ENCODE measurements around the gene DOCK6. TPM values are rescaled to one million over a fixed set of nuclear protein-coding genes. Genes with fewer than 3 reads are reported as not detected.

The DOCK6 gene
- total RNA-seq, 1 donor from 2014 or later: 3.9 TPM

- DNase-seq (ENCODE audit: low spot score): no peak
- H3K4me1 Mint-ChIP-seq (ENCODE audit: low read depth): no peaks in the 10 kb centered on the region
- H3K27me3 Mint-ChIP-seq (ENCODE audit: low read depth): peaks cover 1% of the 10 kb centered on the region
- no peak overlapping the region for H3K27ac Mint-ChIP-seq
- H3K9me3 Mint-ChIP-seq: no peaks in the 10 kb centered on the region
- intact Hi-C loops (cut with micrococcal nuclease): no loop called here
- no peaks in the 10 kb centered on the region for H3K36me3 Mint-ChIP-seq (ENCODE audit: low read depth)
- H3K4me3 Mint-ChIP-seq (ENCODE audit: low read depth): no peak overlapping the region
Observed at GRCh38 chr19:11238781-11239376, 23.4 kb downstream of the DOCK6 start.

GRCh38 chr19:11238041-11238440, 24.3 kb downstream of the DOCK6 start:
- no peaks in the 10 kb centered on the region for H3K9me3 Mint-ChIP-seq
- H3K27ac Mint-ChIP-seq: no peak overlapping the region
- no peaks in the 10 kb centered on the region for H3K4me1 Mint-ChIP-seq (ENCODE audit: low read depth)
- H3K27me3 Mint-ChIP-seq (ENCODE audit: low read depth): no peaks in the 10 kb centered on the region
- H3K4me3 Mint-ChIP-seq (ENCODE audit: low read depth): no peak overlapping the region
- DNase-seq (ENCODE audit: low spot score): no peak
- no peaks in the 10 kb centered on the region for H3K36me3 Mint-ChIP-seq (ENCODE audit: low read depth)
- intact Hi-C loops (cut with micrococcal nuclease): no loop called here

GRCh38 chr19:11237321-11237720, 25.0 kb downstream of the DOCK6 start:
- H3K36me3 Mint-ChIP-seq (ENCODE audit: low read depth): no peaks in the 10 kb centered on the region
- intact Hi-C loops (cut with micrococcal nuclease): no loop called here

GRCh38 chr19:11236324-11237301, 25.7 kb downstream of the DOCK6 start:
- DNase-seq (ENCODE audit: low spot score): no peak
- Mint-ChIP-seq H3K36me3 (ENCODE audit: low read depth) (no peaks in the 10 kb centered on the region), H3K27me3 (ENCODE audit: low read depth) (no peaks in the 10 kb centered on the region), H3K9me3 (no peaks in the 10 kb centered on the region), H3K27ac (no peak overlapping the region), H3K4me1 (ENCODE audit: low read depth) (no peaks in the 10 kb centered on the region), H3K4me3 (ENCODE audit: low read depth) (no peak overlapping the region)
- intact Hi-C loops (cut with micrococcal nuclease): no loop called here

More at GRCh38 chr19:11237321-11237720, 25.0 kb downstream of the DOCK6 start:
- H3K9me3 Mint-ChIP-seq: no peaks in the 10 kb centered on the region
- no peak overlapping the region for H3K4me3 Mint-ChIP-seq (ENCODE audit: low read depth)
- no peaks in the 10 kb centered on the region for H3K27me3 Mint-ChIP-seq (ENCODE audit: low read depth)
- no peak overlapping the region for H3K27ac Mint-ChIP-seq
- no peaks in the 10 kb centered on the region for H3K4me1 Mint-ChIP-seq (ENCODE audit: low read depth)
- DNase-seq (ENCODE audit: low spot score): no peak

GRCh38 chr19:11234486-11235075, 27.7 kb downstream of the DOCK6 start:
- intact Hi-C loops (cut with micrococcal nuclease): no loop called here
- H3K27ac Mint-ChIP-seq: no peak overlapping the region
- H3K4me1 Mint-ChIP-seq (ENCODE audit: low read depth): no peaks in the 10 kb centered on the region
- H3K9me3 Mint-ChIP-seq: no peaks in the 10 kb centered on the region
- no peak overlapping the region for H3K4me3 Mint-ChIP-seq (ENCODE audit: low read depth)
- H3K27me3 Mint-ChIP-seq (ENCODE audit: low read depth): no peaks in the 10 kb centered on the region
- no peak for DNase-seq (ENCODE audit: low spot score)
- H3K36me3 Mint-ChIP-seq (ENCODE audit: low read depth): no peaks in the 10 kb centered on the region

GRCh38 chr19:11233073-11233472, 29.3 kb downstream of the DOCK6 start:
- Mint-ChIP-seq H3K4me1 (ENCODE audit: low read depth) (no peaks in the 10 kb centered on the region), H3K4me3 (ENCODE audit: low read depth) (no peak overlapping the region), H3K36me3 (ENCODE audit: low read depth) (no peaks in the 10 kb centered on the region), H3K9me3 (no peaks in the 10 kb centered on the region), H3K27ac (no peak overlapping the region), H3K27me3 (ENCODE audit: low read depth) (no peaks in the 10 kb centered on the region)
- no peak for DNase-seq (ENCODE audit: low spot score)
- intact Hi-C loops (cut with micrococcal nuclease): no loop called here

GRCh38 chr19:11232555-11232954, 29.8 kb downstream of the DOCK6 start:
- Mint-ChIP-seq H3K4me3 (ENCODE audit: low read depth) (no peak overlapping the region), H3K27ac (no peak overlapping the region)

GRCh38 chr19:11230621-11231386, 31.5 kb downstream of the DOCK6 start:
- DNase-seq (ENCODE audit: low spot score): no peak
- Mint-ChIP-seq H3K9me3 (no peaks in the 10 kb centered on the region), H3K4me3 (ENCODE audit: low read depth) (no peak overlapping the region), H3K4me1 (ENCODE audit: low read depth) (no peaks in the 10 kb centered on the region), H3K36me3 (ENCODE audit: low read depth) (no peaks in the 10 kb centered on the region), H3K27ac (no peak overlapping the region), H3K27me3 (ENCODE audit: low read depth) (no peaks in the 10 kb centered on the region)
- intact Hi-C loops (cut with micrococcal nuclease): no loop called here

More at GRCh38 chr19:11232555-11232954, 29.8 kb downstream of the DOCK6 start:
- H3K4me1 Mint-ChIP-seq (ENCODE audit: low read depth): no peaks in the 10 kb centered on the region
- DNase-seq (ENCODE audit: low spot score): no peak
- no peaks in the 10 kb centered on the region for H3K27me3 Mint-ChIP-seq (ENCODE audit: low read depth)
- no peaks in the 10 kb centered on the region for H3K36me3 Mint-ChIP-seq (ENCODE audit: low read depth)
- intact Hi-C loops (cut with micrococcal nuclease): no loop called here
- H3K9me3 Mint-ChIP-seq: no peaks in the 10 kb centered on the region

- intact Hi-C loops (cut with micrococcal nuclease): no loop called here
- DNase-seq (ENCODE audit: low spot score): no peak
Observed at GRCh38 chr19:11227195-11227886, 35.0 kb downstream of the DOCK6 start.

GRCh38 chr19:11226716-11227166, 35.6 kb downstream of the DOCK6 start:
- Mint-ChIP-seq H3K4me3 (ENCODE audit: low read depth) (no peak overlapping the region), H3K27ac (no peak overlapping the region), H3K36me3 (ENCODE audit: low read depth) (no peaks in the 10 kb centered on the region)

More at GRCh38 chr19:11227195-11227886, 35.0 kb downstream of the DOCK6 start:
- H3K9me3 Mint-ChIP-seq: no peaks in the 10 kb centered on the region
- H3K4me1 Mint-ChIP-seq (ENCODE audit: low read depth): no peaks in the 10 kb centered on the region
- no peak overlapping the region for H3K27ac Mint-ChIP-seq
- H3K36me3 Mint-ChIP-seq (ENCODE audit: low read depth): no peaks in the 10 kb centered on the region
- H3K4me3 Mint-ChIP-seq (ENCODE audit: low read depth): no peak overlapping the region
- no peaks in the 10 kb centered on the region for H3K27me3 Mint-ChIP-seq (ENCODE audit: low read depth)

GRCh38 chr19:11225815-11226214, 36.5 kb downstream of the DOCK6 start:
- Mint-ChIP-seq H3K36me3 (ENCODE audit: low read depth) (no peaks in the 10 kb centered on the region), H3K27ac (no peak overlapping the region), H3K4me3 (ENCODE audit: low read depth) (no peak overlapping the region), H3K9me3 (peaks cover 9% of the 10 kb centered on the region), H3K27me3 (ENCODE audit: low read depth) (no peaks in the 10 kb centered on the region), H3K4me1 (ENCODE audit: low read depth) (no peaks in the 10 kb centered on the region)
- no peak for DNase-seq (ENCODE audit: low spot score)
- intact Hi-C loops (cut with micrococcal nuclease): no loop called here

More at GRCh38 chr19:11226716-11227166, 35.6 kb downstream of the DOCK6 start:
- Mint-ChIP-seq H3K27me3 (ENCODE audit: low read depth) (no peaks in the 10 kb centered on the region), H3K9me3 (peaks cover under 1% of the 10 kb centered on the region), H3K4me1 (ENCODE audit: low read depth) (no peaks in the 10 kb centered on the region)
- intact Hi-C loops (cut with micrococcal nuclease): no loop called here
- no peak for DNase-seq (ENCODE audit: low spot score)

GRCh38 chr19:11225172-11225571, 37.2 kb downstream of the DOCK6 start:
- Mint-ChIP-seq H3K27me3 (ENCODE audit: low read depth) (no peaks in the 10 kb centered on the region), H3K4me1 (ENCODE audit: low read depth) (no peaks in the 10 kb centered on the region), H3K4me3 (ENCODE audit: low read depth) (no peak overlapping the region), H3K9me3 (peaks cover 14% of the 10 kb centered on the region), H3K36me3 (ENCODE audit: low read depth) (no peaks in the 10 kb centered on the region), H3K27ac (no peak overlapping the region)
- intact Hi-C loops (cut with micrococcal nuclease): no loop called here
- DNase-seq (ENCODE audit: low spot score): no peak
